ENCODE results near the gene MLKL. TPM values are rescaled to one million over a fixed set of nuclear protein-coding genes. Genes with fewer than 3 reads are reported as not detected.

The MLKL gene
- total RNA-seq = 0.18 and 0.32 TPM in 2 replicates
- not detected in 2 replicates for polyA plus RNA-seq

DNA sequence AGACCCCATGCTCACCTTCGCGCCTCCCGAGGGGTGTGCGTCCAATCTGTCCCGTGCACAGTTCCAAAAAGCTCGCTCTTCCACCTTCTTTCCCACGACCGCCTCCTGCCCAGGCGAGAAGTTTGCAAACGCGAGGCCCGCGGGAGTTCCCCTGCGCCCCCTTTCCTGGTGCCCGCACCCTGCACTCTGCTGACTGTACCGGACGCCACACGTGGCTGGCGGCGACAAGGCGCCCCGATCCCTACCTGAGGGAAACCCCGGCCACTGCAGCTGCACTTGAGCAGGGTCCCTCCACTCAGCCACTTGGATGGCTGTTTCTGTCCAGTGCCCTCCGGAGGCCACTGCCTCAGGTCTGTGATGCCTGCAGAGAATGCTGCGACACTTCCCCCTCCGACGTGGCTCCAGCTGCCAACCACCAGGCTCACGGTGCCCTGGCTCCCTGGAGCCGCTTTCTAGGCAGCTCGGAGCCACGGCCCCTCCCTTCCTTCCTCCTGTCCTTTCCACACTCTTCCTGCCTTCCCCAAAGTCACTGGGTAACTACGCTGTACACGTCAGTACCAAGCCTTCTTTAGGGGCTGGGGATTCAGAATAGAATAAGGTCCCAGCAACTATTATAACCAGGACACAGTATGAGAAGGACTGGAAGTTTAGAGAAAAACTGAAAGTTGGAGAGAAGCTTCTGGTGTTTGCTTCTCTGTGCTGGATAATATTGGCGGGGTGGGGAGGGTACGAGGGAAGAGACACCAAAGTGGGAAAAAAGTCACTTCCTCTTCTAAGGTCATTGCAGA lies at the start of gene MLKL:
Gene MLKL, minus strand, starts transcription at position 425 of the 788 bp plus-strand sequence. CDS start 5,105 bp downstream, outside the sequence.
- TF ChIP-seq, protein P1, sequence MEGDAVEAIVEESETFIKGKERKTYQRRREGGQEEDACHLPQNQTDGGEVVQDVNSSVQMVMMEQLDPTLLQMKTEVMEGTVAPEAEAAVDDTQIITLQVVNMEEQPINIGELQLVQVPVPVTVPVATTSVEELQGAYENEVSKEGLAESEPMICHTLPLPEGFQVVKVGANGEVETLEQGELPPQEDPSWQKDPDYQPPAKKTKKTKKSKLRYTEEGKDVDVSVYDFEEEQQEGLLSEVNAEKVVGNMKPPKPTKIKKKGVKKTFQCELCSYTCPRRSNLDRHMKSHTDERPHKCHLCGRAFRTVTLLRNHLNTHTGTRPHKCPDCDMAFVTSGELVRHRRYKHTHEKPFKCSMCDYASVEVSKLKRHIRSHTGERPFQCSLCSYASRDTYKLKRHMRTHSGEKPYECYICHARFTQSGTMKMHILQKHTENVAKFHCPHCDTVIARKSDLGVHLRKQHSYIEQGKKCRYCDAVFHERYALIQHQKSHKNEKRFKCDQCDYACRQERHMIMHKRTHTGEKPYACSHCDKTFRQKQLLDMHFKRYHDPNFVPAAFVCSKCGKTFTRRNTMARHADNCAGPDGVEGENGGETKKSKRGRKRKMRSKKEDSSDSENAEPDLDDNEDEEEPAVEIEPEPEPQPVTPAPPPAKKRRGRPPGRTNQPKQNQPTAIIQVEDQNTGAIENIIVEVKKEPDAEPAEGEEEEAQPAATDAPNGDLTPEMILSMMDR (IDR thresholded peaks at IDR 0.05; ENCODE audit: low read depth, low read length) = no peak
- Histone ChIP-seq H3K4me3 (peak within 1 kb of the TSS; percentile 25), H3K36me3 (no peaks in the 10 kb centered on the region), H3K4me1 (ENCODE audit: low read depth) (peaks cover 3% of the 10 kb centered on the region), H3K27me3 (peaks cover 41% of the 10 kb centered on the region), H3K27ac (no peak within 1 kb of the TSS), H3K9me3 (ENCODE audit: low read depth) (no peaks in the 10 kb centered on the region)
- DNase-seq (ENCODE audit: low read depth in 1 of 2, low spot score in 1 of 2) = peak; percentile 44 to 61

DNA sequence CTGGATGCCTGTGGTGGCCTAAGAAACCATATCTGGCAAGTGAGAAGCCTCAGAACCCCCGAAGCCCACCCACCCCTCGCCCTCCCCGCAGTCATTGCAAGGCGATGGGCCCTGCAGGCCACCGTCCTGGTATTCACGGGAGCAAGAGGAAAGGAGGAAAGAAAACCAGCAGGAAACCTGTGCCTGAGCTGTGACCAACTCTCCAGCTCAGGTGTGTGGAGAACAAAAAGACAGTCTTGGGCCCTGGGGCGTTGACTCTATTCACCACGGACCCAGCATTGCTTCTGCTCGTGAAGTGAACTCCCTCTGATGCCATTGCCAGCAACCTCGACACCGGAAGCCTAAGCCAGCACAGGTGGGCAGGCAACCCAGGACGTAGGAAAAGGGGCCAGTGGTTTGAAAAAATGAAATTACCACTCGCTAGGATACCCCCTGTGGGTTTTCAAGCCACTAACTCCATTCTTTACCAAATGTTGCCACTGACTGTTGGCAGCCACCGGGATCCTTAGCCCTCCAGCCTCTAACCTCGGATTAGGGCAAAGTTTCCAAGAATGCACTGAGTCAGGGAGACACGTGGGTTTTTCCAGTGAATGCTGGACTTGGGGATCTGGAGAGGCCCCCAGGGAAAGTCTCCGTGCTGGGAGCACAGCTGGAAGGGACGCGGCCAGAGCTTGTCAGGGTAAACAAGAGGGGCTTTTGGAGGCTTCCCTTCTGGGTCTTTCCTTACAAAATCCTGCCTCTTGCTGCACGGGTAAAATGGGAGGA lies 48.8 kb upstream of the MLKL start:
- no peaks in the 10 kb centered on the region for H3K9me3 ChIP-seq (ENCODE audit: low read depth)
- H3K4me1 ChIP-seq (ENCODE audit: low read depth) = no peaks in the 10 kb centered on the region
- no peaks in the 10 kb centered on the region for H3K36me3 ChIP-seq
- DNase-seq (ENCODE audit: low read depth in 1 of 2, low spot score in 1 of 2) = no peak
- no peak overlapping the region for H3K27ac ChIP-seq
- H3K27me3 ChIP-seq = no peaks in the 10 kb centered on the region
- TF ChIP-seq, protein P1 (IDR thresholded peaks at IDR 0.05; ENCODE audit: low read depth, low read length) = no peak
- no peak overlapping the region for H3K4me3 ChIP-seq

GRCh38 chr16:74748616-74749026 lies 48.0 kb upstream of the MLKL start:
- no peaks in the 10 kb centered on the region for H3K9me3 ChIP-seq (ENCODE audit: low read depth)

DNA sequence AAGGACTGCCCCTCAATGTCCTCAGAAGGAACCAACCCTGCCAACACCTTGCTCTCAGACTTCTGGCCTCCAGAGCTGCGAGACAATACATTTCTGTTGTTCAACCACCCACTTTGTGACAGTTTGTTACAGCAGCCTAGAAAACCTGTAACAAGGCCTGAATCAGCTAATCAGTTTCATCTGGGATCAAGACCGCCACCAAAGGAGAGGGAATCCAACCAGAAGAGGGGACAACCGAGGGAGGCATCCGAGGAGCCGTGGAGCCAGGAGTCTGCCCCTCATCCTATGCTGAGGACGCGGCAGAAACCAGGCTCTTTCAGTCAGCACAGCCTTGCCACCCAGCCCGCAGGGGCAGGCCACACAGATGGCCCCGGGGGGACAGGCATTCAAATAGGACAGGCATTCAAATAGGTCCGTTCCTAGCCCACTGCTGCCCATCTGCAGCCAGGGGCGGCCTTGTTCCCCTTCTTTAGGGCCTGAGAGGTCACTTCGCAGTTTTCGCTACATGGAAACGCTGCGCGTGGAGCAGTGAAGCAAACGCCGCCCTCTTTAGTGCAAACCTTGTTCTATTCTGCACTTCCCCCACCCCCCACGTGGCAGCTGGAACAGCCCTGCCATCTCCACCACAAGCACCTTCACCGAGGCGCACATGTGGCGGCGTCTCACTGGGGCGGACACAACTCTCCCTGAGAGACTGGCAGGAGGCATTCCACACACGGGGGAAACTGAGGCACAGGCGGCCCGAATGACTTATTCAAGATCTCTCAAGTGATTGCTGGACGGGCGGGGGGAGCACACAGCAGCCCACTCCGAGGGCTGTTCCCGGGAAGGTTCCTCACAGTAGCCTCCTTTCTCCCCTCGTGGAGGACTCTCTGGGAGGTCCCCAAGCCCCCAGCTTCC lies 47.3 kb upstream of the MLKL start:
- Histone ChIP-seq H3K27me3 (no peaks in the 10 kb centered on the region), H3K27ac (no peak overlapping the region), H3K36me3 (no peaks in the 10 kb centered on the region), H3K4me3 (no peak overlapping the region), H3K9me3 (ENCODE audit: low read depth) (no peaks in the 10 kb centered on the region), H3K4me1 (ENCODE audit: low read depth) (no peaks in the 10 kb centered on the region)
- TF ChIP-seq, protein P1 (IDR thresholded peaks at IDR 0.05; ENCODE audit: low read depth, low read length) = no peak
- no peak for DNase-seq (ENCODE audit: low read depth in 1 of 2, low spot score in 1 of 2)

More at GRCh38 chr16:74748616-74749026, 48.0 kb upstream of the MLKL start:
- no peaks in the 10 kb centered on the region for H3K36me3 ChIP-seq
- TF ChIP-seq, protein P1 (IDR thresholded peaks at IDR 0.05; ENCODE audit: low read depth, low read length) = no peak
- no peak for DNase-seq (ENCODE audit: low read depth in 1 of 2, low spot score in 1 of 2)
- H3K4me3 ChIP-seq = no peak overlapping the region
- no peaks in the 10 kb centered on the region for H3K4me1 ChIP-seq (ENCODE audit: low read depth)
- H3K27me3 ChIP-seq = no peaks in the 10 kb centered on the region
- no peak overlapping the region for H3K27ac ChIP-seq

DNA sequence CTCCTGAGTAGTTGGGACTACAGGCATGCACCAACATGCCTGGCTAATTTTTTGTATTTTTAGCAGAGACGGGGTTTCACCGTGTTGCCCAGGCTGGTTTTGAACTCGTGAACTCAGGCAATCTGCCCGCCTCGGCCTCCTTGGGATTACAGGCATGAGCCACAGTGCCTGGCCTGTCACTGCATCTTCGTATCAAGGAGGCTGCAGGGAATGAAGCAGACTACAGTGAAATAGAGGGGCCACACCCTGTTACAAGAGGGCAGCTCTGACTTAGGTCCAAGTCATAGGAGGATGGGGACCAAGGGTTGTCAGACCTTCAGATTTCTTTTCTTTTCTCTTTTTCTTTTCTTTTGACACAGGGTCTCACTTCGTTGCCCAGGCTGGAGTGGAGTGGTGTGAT lies 45.3 kb upstream of the MLKL start:
- no peaks in the 10 kb centered on the region for H3K27me3 ChIP-seq
- no peaks in the 10 kb centered on the region for H3K9me3 ChIP-seq (ENCODE audit: low read depth)
- DNase-seq (ENCODE audit: low read depth in 1 of 2, low spot score in 1 of 2) = no peak
- no peaks in the 10 kb centered on the region for H3K4me1 ChIP-seq (ENCODE audit: low read depth)
- no peak overlapping the region for H3K4me3 ChIP-seq
- TF ChIP-seq, protein P1 (IDR thresholded peaks at IDR 0.05; ENCODE audit: low read depth, low read length) = no peak
- H3K27ac ChIP-seq = no peak overlapping the region
- no peaks in the 10 kb centered on the region for H3K36me3 ChIP-seq
